Caco-2 (cell line): Measurements from ENCODE around the gene IL31. TPM values are rescaled to one million over a fixed set of nuclear protein-coding genes. Genes with fewer than 3 reads are reported as not detected.

Experiments
- BruUV-seq: library from RNA; stranded (reverse); fragments of 400-500 nt; replicated peaks from 2 replicates; lab custom pipeline; 2021; lab: Mats Ljungman, UMichigan
- CTCF ChIA-PET: fragments of 300-600 bp; sonication (Branson Sonifier 250); formaldehyde crosslinking; loops from one replicate; lab custom pipeline; 2022; ENCODE audit warnings: antibody characterized with exemption; lab: Charles Lee
- POLR2A ChIA-PET: fragments of 300-600 bp; sonication (Branson Sonifier 250); formaldehyde crosslinking; loops from one replicate; lab custom pipeline; 2022; ENCODE audit warnings: antibody characterized with exemption; lab: Charles Lee
- DNase-seq, 2 experiments: peaks; one replicate each; pipeline versions ENCODE4 v3.0.0 to v3.0.0-alpha.2; 2020 to 2022
- H3K27me3 ChIP-seq: replicated peaks from 2 replicates; pipeline ENCODE4 v1.6.0; 2011; ENCODE audit warnings: low read length; ENCODE audit not compliant: control insufficient read depth, insufficient read depth
- H3K36me3 ChIP-seq: 2 replicates; pipeline ENCODE4 v1.5.1; 2011; ENCODE audit warnings: low read length; ENCODE audit not compliant: control insufficient read depth, insufficient read depth
- H3K4me1 ChIP-seq: fragments of 250-450 bp; sonication (Bioruptor Pico); 2 replicates; pipeline ENCODE4 v1.5.1; 2020; ENCODE audit warnings: mild to moderate bottlenecking
- H3K4me3 ChIP-seq: 2 replicates; pipeline ENCODE4 v1.5.1; 2011; ENCODE audit warnings: low read depth, mild to moderate bottlenecking, control low read depth, low read length
- H3K9me3 ChIP-seq: fragments of 250-450 bp; sonication (Bioruptor Pico); 2 replicates; pipeline ENCODE4 v1.5.1; 2020; ENCODE audit warnings: mild to moderate bottlenecking, moderate library complexity
- H3K27ac Mint-ChIP-seq: one replicate; pipeline ENCODE4 v1.8.0; 2022; ENCODE audit warnings: mixed read lengths; ENCODE audit not compliant: unreplicated experiment
- H3K27me3 Mint-ChIP-seq: one replicate; pipeline ENCODE4 v1.8.0; 2022; ENCODE audit warnings: mixed read lengths; ENCODE audit not compliant: insufficient read depth, unreplicated experiment
- H3K36me3 Mint-ChIP-seq: one replicate; pipeline ENCODE4 v1.8.0; 2022; ENCODE audit warnings: mild to moderate bottlenecking, mixed read lengths; ENCODE audit not compliant: insufficient read depth, unreplicated experiment
- H3K4me1 Mint-ChIP-seq: one replicate; pipeline ENCODE4 v1.8.0; 2022; ENCODE audit warnings: low read depth, mixed read lengths; ENCODE audit not compliant: unreplicated experiment
- H3K4me3 Mint-ChIP-seq: one replicate; pipeline ENCODE4 v1.8.0; 2022; ENCODE audit warnings: mild to moderate bottlenecking, moderate library complexity, mixed read lengths; ENCODE audit not compliant: unreplicated experiment
- H3K9me3 Mint-ChIP-seq: one replicate; pipeline ENCODE4 v1.8.0; 2022; ENCODE audit warnings: mixed read lengths; ENCODE audit not compliant: unreplicated experiment
- intact Hi-C: fragments of 100-400 bp; cut with micrococcal nuclease; formaldehyde crosslinking; loops from one replicate; pipeline ENCODE4 v1.10.0; 2022; ENCODE audit not compliant: unreplicated experiment
- total RNA-seq: library from RNA; stranded (reverse); gene quantifications from 2 replicates; pipeline ENCODE4 v1.2.3, GENCODE V29; 2022
- TF ChIP-seq, protein P1 (sequence below), 2 experiments: fragments of 200-600 bp in 1 of 2; IDR thresholded peaks; 1 replicate in 1 of 2; 2 replicates in 1 of 2; pipeline versions ENCODE4 v1.5.1 to v1.8.0; 2011 to 2022; ENCODE audit warnings: antibody characterized with exemption in 1 of 2, control low read depth in 1 of 2, inconsistent platforms in 1 of 2, low read depth in 1 of 2, low read length in 1 of 2, mild to moderate bottlenecking in 1 of 2, moderate library complexity in 1 of 2; ENCODE audit not compliant: insufficient read depth in 1 of 2, severe bottlenecking in 1 of 2, unreplicated experiment in 1 of 2

The IL31 gene
- total RNA-seq, 1 experiment from 2014 or later, result not detected

DNA sequence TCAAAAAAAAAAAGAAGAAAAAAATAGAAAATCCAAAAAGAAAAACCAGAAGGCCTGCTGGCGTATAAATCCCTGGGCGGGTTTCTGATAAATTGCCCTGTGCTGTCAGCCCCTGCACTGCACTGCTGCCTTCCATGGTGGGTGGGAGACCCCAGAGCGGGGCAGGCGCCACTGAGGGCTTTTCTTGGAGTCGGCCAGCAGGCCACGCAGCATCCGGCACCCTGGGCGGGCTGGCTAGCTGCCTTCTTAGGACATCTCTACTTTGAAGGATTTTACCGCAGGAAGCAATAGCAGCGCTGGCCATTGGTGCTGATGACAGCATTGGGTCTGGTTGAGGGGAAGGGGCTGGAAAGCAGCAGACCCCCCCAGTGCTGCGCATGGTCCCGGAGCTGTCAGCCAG, 29.1 kb downstream of the IL31 start:
- Histone ChIP-seq H3K9me3 (no peaks in the 10 kb centered on the region), H3K27me3 (no peaks in the 10 kb centered on the region), H3K4me1 (no peaks in the 10 kb centered on the region), H3K4me3 (no peak overlapping the region), H3K36me3 (no peaks in the 10 kb centered on the region; the same call in none of the 2 replicates)
- Mint-ChIP-seq H3K27ac (no peak overlapping the region), H3K4me1 (no peaks in the 10 kb centered on the region), H3K27me3 (no peaks in the 10 kb centered on the region), H3K9me3 (no peaks in the 10 kb centered on the region), H3K36me3 (peaks cover 15% of the 10 kb centered on the region), H3K4me3 (no peak overlapping the region)
- intact Hi-C loops, result no loop called here
- no peak for DNase-seq
- CTCF ChIA-PET, result no interaction called here
- TF ChIP-seq, protein P1, sequence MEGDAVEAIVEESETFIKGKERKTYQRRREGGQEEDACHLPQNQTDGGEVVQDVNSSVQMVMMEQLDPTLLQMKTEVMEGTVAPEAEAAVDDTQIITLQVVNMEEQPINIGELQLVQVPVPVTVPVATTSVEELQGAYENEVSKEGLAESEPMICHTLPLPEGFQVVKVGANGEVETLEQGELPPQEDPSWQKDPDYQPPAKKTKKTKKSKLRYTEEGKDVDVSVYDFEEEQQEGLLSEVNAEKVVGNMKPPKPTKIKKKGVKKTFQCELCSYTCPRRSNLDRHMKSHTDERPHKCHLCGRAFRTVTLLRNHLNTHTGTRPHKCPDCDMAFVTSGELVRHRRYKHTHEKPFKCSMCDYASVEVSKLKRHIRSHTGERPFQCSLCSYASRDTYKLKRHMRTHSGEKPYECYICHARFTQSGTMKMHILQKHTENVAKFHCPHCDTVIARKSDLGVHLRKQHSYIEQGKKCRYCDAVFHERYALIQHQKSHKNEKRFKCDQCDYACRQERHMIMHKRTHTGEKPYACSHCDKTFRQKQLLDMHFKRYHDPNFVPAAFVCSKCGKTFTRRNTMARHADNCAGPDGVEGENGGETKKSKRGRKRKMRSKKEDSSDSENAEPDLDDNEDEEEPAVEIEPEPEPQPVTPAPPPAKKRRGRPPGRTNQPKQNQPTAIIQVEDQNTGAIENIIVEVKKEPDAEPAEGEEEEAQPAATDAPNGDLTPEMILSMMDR (IDR thresholded peaks at IDR 0.05; ENCODE audit: insufficient read depth in 1 of 2, low read depth in 1 of 2, low read length in 1 of 2, severe bottlenecking in 1 of 2, unreplicated experiment in 1 of 2), result no peak
- BruUV-seq, result TSS peak; percentile 13
- POLR2A ChIA-PET, result no interaction called here

DNA sequence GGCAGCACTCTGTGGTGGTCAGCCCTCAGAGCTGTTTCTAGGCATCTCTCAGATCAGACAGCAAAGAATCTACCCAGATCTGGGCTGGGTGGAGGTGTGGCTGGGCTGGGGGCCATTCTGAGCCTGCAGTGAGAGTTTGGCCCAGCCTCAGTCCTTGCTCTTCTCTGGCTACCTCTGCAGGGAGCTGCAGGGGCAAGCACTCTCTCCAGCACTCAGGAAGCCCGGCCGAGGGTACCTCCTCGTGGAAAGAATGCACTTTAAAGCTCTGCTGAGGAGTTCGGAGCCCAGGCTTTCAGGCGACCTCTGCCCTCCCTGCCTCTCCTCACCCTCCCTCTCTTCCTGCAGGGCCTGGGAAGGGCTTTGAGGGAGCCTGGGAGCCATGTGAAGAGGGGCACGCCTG, 31.2 kb downstream of the IL31 start:
- CTCF ChIA-PET, result no interaction called here

DNA sequence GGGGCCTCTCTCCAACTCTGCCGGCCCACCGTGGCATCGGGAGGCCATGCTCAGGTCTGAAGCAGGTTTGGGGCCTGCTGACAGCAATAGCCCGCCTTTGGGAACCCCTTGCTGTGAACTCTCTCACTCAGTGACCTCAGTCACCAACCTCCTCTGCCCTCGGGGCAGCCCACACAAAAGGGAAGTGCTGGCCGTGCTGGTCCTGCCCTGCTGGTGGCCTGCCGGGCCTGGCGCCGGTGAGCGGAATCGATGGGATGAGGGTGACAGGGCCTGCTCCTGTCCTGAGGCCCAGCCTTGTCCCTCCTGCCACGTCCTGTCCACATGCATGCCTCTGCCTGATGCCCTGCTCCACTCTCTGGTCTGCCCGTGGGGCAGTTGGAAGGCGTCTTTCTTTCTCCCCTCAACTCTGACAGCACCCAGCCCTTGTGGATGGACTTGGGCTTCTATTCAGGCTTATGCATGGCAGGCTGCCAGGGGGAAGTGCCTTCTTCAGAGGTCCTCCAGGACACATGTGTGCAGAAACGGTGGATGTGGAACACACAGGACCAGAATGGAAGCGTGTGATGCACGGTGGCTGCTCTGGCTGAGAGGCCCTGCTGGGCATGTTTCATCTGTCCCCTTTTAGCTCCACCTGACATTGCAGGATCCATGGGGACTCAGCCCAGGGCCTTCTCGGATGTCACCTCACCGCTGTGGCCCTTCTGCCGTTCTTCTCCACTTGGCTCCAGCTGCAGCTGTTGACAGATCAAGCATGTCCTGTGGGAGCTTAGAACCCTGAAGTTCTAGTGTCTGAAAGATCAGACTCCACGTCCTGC, 31.9 kb downstream of the IL31 start:
- POLR2A ChIA-PET, result no interaction called here

More for the DNA sequence above, 31.2 kb downstream of the IL31 start:
- no TSS peak for BruUV-seq
- TF ChIP-seq, protein P1 (IDR thresholded peaks at IDR 0.05; ENCODE audit: insufficient read depth in 1 of 2, low read depth in 1 of 2, low read length in 1 of 2, severe bottlenecking in 1 of 2, unreplicated experiment in 1 of 2), result no peak
- H3K9me3 ChIP-seq, result no peaks in the 10 kb centered on the region
- H3K27ac Mint-ChIP-seq, result no peak overlapping the region
- peaks cover 24% of the 10 kb centered on the region for H3K36me3 Mint-ChIP-seq
- no peaks in the 10 kb centered on the region for H3K9me3 Mint-ChIP-seq
- POLR2A ChIA-PET, result no interaction called here
- DNase-seq, result no peak
- intact Hi-C loops, result no loop called here
- no peak overlapping the region for H3K4me3 ChIP-seq
- no peaks in the 10 kb centered on the region for H3K27me3 Mint-ChIP-seq
- no peaks in the 10 kb centered on the region for H3K4me1 Mint-ChIP-seq
- no peaks in the 10 kb centered on the region for H3K4me1 ChIP-seq
- H3K4me3 Mint-ChIP-seq, result no peak overlapping the region
- H3K36me3 ChIP-seq, result no peaks in the 10 kb centered on the region; the same call in none of the 2 replicates
- H3K27me3 ChIP-seq, result no peaks in the 10 kb centered on the region

More for the DNA sequence above, 31.9 kb downstream of the IL31 start:
- H3K4me1 ChIP-seq, result no peaks in the 10 kb centered on the region
- no peaks in the 10 kb centered on the region for H3K27me3 ChIP-seq
- BruUV-seq, result no TSS peak
- Mint-ChIP-seq H3K27me3 (no peaks in the 10 kb centered on the region), H3K4me3 (no peak overlapping the region), H3K36me3 (peaks cover 24% of the 10 kb centered on the region), H3K9me3 (no peaks in the 10 kb centered on the region), H3K4me1 (no peaks in the 10 kb centered on the region), H3K27ac (no peak overlapping the region)
- TF ChIP-seq, protein P1 (IDR thresholded peaks at IDR 0.05; ENCODE audit: insufficient read depth in 1 of 2, low read depth in 1 of 2, low read length in 1 of 2, severe bottlenecking in 1 of 2, unreplicated experiment in 1 of 2), result no peak
- H3K9me3 ChIP-seq, result no peaks in the 10 kb centered on the region
- CTCF ChIA-PET, result no interaction called here
- H3K36me3 ChIP-seq, result no peaks in the 10 kb centered on the region; the same call in none of the 2 replicates
- no peak for DNase-seq
- no peak overlapping the region for H3K4me3 ChIP-seq
- intact Hi-C loops, result no loop called here
